Fibroblast of villous mesenchyme (primary cell): ENCODE results near the gene MAPKAPK2. TPM values are rescaled to one million over a fixed set of nuclear protein-coding genes. Genes with fewer than 3 reads are reported as not detected.

Experiments
- DNase-seq: peaks from one replicate; pipeline ENCODE4 v3.0.0-alpha.2; 2010; ENCODE audit warnings: low read depth
- H3K4me3 ChIP-seq: 2 replicates; pipeline ENCODE4 v1.5.1; 2011; ENCODE audit warnings: low read depth, mild to moderate bottlenecking, low read length
- CTCF ChIP-seq: IDR thresholded peaks from 2 replicates; pipeline ENCODE4 v1.5.1; 2012; ENCODE audit warnings: low read depth, mild to moderate bottlenecking, low read length; ENCODE audit not compliant: insufficient read depth
- total RNA-seq: library from RNA; depleted of rRNA; stranded (reverse); fragments of >200 nt; gene quantifications from 2 replicates; pipeline ENCODE4 v1.2.3, GENCODE V29; 2012

MAPKAPK2 gene
- total RNA-seq, 1 donor = 45.3 TPM

GRCh38 chr1:206686478-206687249 lies 2.0 kb downstream of the MAPKAPK2 start:
- H3K4me3 ChIP-seq = peak overlapping the region; percentile 88
- TF ChIP-seq CTCF = no peak
- no peak for DNase-seq

GRCh38 chr1:206687251-206687914 lies 2.7 kb downstream of the MAPKAPK2 start:
- peak overlapping the region; percentile 88 for H3K4me3 ChIP-seq
- no peak for DNase-seq
- no peak for TF ChIP-seq CTCF

GRCh38 chr1:206687915-206688442 lies 3.3 kb downstream of the MAPKAPK2 start:
- peak; percentile 53 for DNase-seq
- TF ChIP-seq CTCF = no peak
- H3K4me3 ChIP-seq = no peak overlapping the region

- no peak overlapping the region for H3K4me3 ChIP-seq
- TF ChIP-seq CTCF = no peak
These were observed 5.8 kb downstream of the MAPKAPK2 start for GRCh38 chr1:206690516-206690915.

GRCh38 chr1:206691604-206692003 lies 6.9 kb downstream of the MAPKAPK2 start:
- DNase-seq = peak; percentile 54
- H3K4me3 ChIP-seq = no peak overlapping the region
- no peak for TF ChIP-seq CTCF

More at GRCh38 chr1:206690516-206690915, 5.8 kb downstream of the MAPKAPK2 start:
- no peak for DNase-seq

- DNase-seq = peak; percentile 73
- TF ChIP-seq CTCF = no peak
- no peak overlapping the region for H3K4me3 ChIP-seq
These were observed 8.3 kb downstream of the MAPKAPK2 start for GRCh38 chr1:206693029-206693428.
